ENCODE data around the gene NOTCH2.

NOTCH2 gene

DNA sequence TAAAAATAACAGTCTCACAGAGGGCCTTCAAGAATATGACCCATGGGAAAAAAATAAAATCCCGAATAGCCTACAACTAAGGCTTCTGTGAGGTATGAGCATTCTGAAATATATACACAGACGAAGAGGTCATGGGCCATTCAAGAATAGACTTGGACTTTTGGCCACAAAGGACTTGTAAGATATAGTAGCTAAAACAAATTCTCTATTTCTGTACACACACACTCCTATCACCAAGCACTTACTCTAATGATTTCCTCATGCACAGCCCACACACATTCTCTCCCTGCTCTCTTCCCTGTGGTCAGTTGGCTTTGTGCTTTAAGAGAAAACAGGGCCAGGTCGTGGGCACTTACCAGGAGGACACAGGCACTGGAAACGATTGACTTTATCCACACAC is 103.4 kb downstream of the NOTCH2 start:
- no peaks in the 10 kb centered on the region for H3K9me3 ChIP-seq (ENCODE audit: control insufficient read depth, low read length)
- H3K4me1 ChIP-seq (ENCODE audit: control insufficient read depth, insufficient read depth, low read length), result no peaks in the 10 kb centered on the region
- no peaks in the 10 kb centered on the region for H3K36me3 ChIP-seq (ENCODE audit: control insufficient read depth, insufficient read depth, low read length)
- no peak overlapping the region for H3K4me3 ChIP-seq (ENCODE audit: low read length)
- no peaks in the 10 kb centered on the region for H3K27me3 ChIP-seq (ENCODE audit: control insufficient read depth, insufficient read depth, low read length)
- H3K9ac ChIP-seq (ENCODE audit: low read length), result no peak overlapping the region

DNA sequence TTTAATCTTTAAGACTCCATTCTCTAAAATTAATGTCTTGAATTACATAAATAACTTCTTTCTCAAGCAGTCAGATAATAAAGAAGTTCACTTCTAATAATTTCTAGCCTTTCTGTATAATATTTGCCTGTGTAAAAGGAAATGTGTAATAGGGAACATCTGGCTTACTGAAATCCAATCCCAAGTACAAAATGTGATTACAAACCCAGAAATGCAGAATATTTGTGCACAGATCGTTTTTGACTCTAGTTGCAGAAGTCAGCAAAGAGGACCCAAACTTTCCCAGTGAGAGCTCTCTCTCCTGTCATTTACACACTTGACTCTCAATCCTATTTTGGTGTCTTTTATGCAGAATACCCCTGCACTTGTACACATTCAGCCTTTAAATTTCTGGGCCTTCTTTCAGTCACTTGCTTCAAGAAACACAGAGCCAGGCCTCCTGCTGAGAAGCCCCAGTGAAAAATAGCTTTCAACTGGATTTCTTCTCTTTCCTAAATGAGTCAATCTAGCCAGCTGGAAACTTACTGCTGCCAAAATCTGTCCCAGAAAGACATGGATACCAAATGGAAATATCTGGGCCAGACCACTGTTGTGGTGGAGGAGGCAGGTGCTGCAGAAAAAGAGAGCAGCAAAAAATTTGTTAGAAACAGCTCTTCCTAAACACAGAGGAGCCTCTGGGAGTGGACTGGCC is 104.6 kb downstream of the NOTCH2 start:
- Histone ChIP-seq H3K9me3 (ENCODE audit: control insufficient read depth, low read length) (no peaks in the 10 kb centered on the region), H3K27me3 (ENCODE audit: control insufficient read depth, insufficient read depth, low read length) (no peaks in the 10 kb centered on the region), H3K4me3 (ENCODE audit: low read length) (no peak overlapping the region), H3K9ac (ENCODE audit: low read length) (no peak overlapping the region), H3K4me1 (ENCODE audit: control insufficient read depth, insufficient read depth, low read length) (no peaks in the 10 kb centered on the region), H3K36me3 (ENCODE audit: control insufficient read depth, insufficient read depth, low read length) (no peaks in the 10 kb centered on the region)

DNA sequence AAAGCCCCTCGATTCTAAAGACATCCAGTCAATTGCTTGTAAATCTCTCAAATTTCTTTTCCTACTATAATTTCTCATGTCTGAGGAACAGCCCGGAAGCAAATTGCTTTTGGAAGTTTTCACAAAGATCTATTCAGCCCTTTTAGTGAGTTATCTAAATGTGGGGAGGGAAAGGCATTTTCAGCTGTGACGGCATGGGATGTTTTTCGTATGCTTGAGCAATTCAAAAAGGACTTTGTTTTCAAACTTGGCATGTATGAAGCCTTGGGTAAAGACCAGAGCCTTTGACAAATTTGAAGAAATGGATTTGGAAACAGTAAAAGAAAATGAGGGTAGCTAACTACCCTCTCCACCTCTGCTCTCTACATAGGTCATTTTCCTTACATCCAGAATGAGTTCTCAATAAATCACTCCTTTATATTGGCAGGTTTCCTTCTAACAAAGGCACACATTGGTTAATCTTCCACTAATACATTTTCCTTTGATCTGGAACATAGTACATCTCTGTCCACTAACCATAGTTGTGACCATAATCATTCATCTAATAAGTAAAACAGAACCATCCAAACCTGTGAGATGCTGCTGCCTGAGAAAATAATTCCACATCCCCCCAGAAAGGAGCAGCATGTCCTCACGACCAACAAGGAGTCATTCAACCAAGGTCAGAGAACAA is 107.0 kb downstream of the NOTCH2 start:
- Histone ChIP-seq H3K27me3 (ENCODE audit: control insufficient read depth, insufficient read depth, low read length) (no peaks in the 10 kb centered on the region), H3K9me3 (ENCODE audit: control insufficient read depth, low read length) (no peaks in the 10 kb centered on the region), H3K4me1 (ENCODE audit: control insufficient read depth, insufficient read depth, low read length) (no peaks in the 10 kb centered on the region), H3K9ac (ENCODE audit: low read length) (no peak overlapping the region), H3K4me3 (ENCODE audit: low read length) (no peak overlapping the region), H3K36me3 (ENCODE audit: control insufficient read depth, insufficient read depth, low read length) (no peaks in the 10 kb centered on the region)

DNA sequence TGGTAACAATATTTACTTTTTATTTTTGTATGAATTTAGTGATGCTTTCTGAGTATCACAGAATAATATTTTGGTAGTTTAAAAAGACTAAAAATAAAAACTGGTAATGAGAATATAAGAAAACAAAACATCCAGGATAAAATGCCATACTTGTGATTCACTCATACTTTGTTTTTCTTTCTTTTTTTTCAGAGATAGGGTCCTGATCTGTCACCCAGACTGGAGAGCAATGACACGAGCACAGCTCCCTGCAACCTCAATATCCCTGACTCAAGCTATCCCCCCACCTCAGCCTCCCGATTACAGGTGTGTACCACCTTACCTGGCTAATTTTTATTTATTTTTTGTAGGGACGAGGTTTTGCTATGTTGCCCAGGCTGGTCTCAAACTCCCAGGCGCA is 109.0 kb downstream of the NOTCH2 start:
- Histone ChIP-seq H3K4me1 (ENCODE audit: control insufficient read depth, insufficient read depth, low read length) (no peaks in the 10 kb centered on the region), H3K4me3 (ENCODE audit: low read length) (no peak overlapping the region), H3K36me3 (ENCODE audit: control insufficient read depth, insufficient read depth, low read length) (no peaks in the 10 kb centered on the region), H3K27me3 (ENCODE audit: control insufficient read depth, insufficient read depth, low read length) (no peaks in the 10 kb centered on the region), H3K9ac (ENCODE audit: low read length) (no peak overlapping the region), H3K9me3 (ENCODE audit: control insufficient read depth, low read length) (no peaks in the 10 kb centered on the region)

DNA sequence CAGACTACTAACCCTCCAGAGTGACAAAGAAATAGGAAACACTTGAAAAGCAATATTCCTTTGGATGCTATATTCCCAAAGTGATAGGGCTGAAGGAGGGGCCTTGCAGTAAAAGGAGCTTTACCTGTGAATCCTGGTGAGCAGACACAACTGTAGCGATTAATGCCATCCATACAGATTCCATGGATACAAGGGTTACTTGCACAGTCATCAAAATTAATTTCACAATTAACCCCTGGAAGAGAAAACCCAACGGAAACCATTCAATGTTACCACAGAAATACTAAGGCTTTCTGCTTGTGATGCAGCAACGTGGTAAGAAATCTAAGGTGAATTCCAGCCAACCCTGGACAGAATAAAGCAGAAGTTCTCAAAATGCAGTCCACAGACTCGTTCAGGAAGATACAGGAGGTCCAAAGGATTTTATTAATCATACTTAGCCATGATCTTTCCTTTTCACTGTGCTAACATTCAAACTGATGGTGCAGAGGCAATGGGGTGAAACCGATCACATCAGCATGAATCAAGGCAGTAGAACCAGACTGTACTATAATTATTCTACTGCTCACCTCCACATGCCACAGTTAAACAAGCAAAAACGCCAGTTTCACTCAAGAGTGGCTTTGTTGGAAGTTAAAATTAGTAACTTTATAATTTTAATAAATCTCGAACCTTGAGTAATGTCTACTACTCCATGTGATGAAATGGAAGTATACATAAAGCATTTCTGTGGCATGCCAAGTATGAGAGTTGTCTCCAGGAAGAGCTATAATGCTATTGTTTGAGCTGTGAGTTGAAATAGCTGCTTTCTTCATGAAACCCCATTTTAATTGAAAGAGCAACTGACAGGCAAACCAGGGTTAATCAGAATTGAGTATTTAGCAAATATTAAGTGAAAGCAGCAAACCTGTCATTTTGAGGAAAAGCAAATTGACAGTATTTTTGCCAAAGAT is 109.9 kb downstream of the NOTCH2 start:
- no peaks in the 10 kb centered on the region for H3K9me3 ChIP-seq (ENCODE audit: control insufficient read depth, low read length)

DNA sequence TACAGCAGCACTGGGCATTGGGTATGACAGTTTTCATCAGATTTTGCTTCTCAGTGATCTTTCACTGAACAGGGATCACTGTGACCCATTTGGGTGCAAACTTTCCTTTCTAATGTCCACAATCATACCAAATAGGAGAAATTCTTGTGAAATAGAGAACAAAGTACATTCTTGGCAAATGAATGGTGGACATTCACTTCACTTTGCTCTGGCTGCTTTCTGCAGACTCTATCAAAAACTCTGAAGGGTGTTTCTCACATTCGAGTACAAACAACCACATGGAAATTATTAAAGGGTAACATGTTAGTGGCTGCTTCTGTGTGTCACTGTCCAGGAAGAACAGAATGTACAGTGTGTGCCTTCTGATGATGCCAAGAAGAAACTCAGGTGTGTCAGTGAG is 111.2 kb downstream of the NOTCH2 start:
- H3K4me3 ChIP-seq (ENCODE audit: low read length), result no peak overlapping the region
- H3K9me3 ChIP-seq (ENCODE audit: control insufficient read depth, low read length), result no peaks in the 10 kb centered on the region
- H3K4me1 ChIP-seq (ENCODE audit: control insufficient read depth, insufficient read depth, low read length), result no peaks in the 10 kb centered on the region
- H3K9ac ChIP-seq (ENCODE audit: low read length), result no peak overlapping the region
- H3K27me3 ChIP-seq (ENCODE audit: control insufficient read depth, insufficient read depth, low read length), result no peaks in the 10 kb centered on the region
- no peaks in the 10 kb centered on the region for H3K36me3 ChIP-seq (ENCODE audit: control insufficient read depth, insufficient read depth, low read length)

More for the DNA sequence above, 109.9 kb downstream of the NOTCH2 start:
- H3K4me1 ChIP-seq (ENCODE audit: control insufficient read depth, insufficient read depth, low read length), result no peaks in the 10 kb centered on the region
- no peaks in the 10 kb centered on the region for H3K27me3 ChIP-seq (ENCODE audit: control insufficient read depth, insufficient read depth, low read length)
- H3K36me3 ChIP-seq (ENCODE audit: control insufficient read depth, insufficient read depth, low read length), result no peaks in the 10 kb centered on the region
- H3K9ac ChIP-seq (ENCODE audit: low read length), result no peak overlapping the region
- H3K4me3 ChIP-seq (ENCODE audit: low read length), result no peak overlapping the region

DNA sequence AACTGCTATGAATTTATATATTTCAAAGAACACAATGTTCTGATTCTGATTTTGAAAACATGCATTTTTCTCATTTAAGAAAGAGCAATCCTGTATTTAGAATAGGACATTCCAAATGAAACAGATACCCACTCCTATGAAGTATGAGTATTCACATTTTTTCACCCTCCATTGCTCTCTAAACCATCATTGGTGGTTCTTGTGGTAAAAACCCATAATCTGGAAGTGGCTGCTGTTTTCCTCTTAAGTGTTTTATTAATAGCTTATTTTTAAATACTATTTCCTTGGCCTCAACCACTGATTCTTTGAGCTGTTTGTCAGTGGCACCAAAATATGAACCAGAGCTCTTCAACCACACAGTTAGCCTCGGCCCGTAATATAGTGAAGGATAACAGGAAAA is 113.2 kb downstream of the NOTCH2 start:
- Histone ChIP-seq H3K4me1 (ENCODE audit: control insufficient read depth, insufficient read depth, low read length) (no peaks in the 10 kb centered on the region), H3K9me3 (ENCODE audit: control insufficient read depth, low read length) (no peaks in the 10 kb centered on the region), H3K36me3 (ENCODE audit: control insufficient read depth, insufficient read depth, low read length) (no peaks in the 10 kb centered on the region), H3K4me3 (ENCODE audit: low read length) (no peak overlapping the region), H3K27me3 (ENCODE audit: control insufficient read depth, insufficient read depth, low read length) (no peaks in the 10 kb centered on the region), H3K9ac (ENCODE audit: low read length) (no peak overlapping the region)

DNA sequence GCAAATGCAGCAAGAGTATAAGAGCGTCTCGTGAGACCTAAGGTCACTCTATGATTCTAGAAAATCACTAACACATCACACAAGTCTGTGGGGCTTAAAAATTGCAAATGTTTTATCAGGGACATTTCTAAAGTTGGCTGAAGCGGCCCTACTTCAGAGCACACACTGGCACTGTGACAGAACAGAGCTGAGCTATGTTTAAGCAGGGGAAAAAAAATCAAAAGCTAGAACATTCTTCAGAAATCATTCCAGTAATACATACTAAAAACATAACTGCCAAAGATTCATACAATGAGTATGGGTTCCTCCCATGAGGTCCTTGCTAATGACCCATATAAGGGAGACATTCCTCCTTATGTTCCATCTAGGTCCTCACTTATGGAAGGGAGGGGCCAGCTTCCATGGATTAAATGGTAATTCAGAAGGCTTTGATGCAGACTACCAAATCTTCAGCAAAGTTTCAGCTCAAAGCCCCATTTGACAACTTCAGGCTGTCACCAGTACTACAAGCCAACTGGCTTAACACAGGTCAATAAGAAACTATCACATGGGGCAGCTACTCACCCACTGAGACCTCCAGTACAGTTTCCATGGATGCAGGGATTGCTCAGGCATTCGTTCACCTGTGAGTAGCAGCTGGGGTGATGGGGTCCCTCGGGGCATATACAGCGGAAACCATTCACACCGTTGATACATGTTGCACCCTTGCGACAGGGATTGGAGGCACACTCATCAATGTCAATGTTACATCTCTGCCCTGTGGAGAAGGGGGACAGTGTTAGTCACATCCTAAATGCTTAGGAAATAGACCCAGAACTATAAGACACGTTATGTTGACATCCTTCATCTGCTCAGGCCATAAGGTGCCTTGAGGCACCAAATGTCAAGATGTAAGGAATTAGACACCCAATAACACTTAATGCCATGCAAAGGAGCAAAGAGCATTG is 114.7 kb downstream of the NOTCH2 start:
- no peaks in the 10 kb centered on the region for H3K36me3 ChIP-seq (ENCODE audit: control insufficient read depth, insufficient read depth, low read length)

DNA sequence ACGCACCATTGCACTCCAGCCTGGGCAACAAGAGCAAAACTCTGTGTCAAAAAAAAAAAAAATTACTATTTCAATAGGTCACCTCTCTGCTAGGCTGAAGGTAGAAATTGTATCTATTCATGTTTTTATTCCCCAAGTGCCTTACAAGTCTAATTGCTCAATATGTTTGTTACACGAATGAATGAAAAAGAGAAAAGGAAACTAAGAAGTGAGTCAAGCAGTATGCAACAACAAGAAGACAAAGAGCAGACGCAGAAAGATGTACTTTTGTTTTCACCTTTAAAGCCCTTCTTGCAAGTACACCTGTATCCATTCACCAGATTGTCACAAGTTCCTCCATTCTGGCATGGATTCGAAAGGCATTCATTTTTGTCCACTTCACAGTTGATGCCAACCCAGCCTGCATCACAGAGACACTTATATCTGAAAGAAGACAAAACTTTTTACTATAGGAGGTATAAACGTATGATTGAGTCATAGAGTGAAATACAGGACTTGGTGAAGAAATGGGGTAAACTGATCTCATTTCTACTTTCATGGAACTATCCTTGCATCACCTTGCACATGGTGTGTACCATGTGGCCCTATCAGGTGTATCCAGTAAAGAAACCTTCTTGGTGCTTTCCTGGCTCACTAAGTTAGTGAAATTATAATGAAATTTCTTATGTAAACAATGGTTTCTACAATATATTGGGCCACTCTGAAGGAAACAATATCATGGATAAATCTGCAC is 116.0 kb downstream of the NOTCH2 start:
- Histone ChIP-seq H3K36me3 (ENCODE audit: control insufficient read depth, insufficient read depth, low read length) (no peaks in the 10 kb centered on the region), H3K4me3 (ENCODE audit: low read length) (no peak overlapping the region), H3K4me1 (ENCODE audit: control insufficient read depth, insufficient read depth, low read length) (no peaks in the 10 kb centered on the region), H3K9ac (ENCODE audit: low read length) (no peak overlapping the region), H3K27me3 (ENCODE audit: control insufficient read depth, insufficient read depth, low read length) (no peaks in the 10 kb centered on the region), H3K9me3 (ENCODE audit: control insufficient read depth, low read length) (no peaks in the 10 kb centered on the region)

More for the DNA sequence above, 114.7 kb downstream of the NOTCH2 start:
- no peaks in the 10 kb centered on the region for H3K27me3 ChIP-seq (ENCODE audit: control insufficient read depth, insufficient read depth, low read length)
- no peak overlapping the region for H3K4me3 ChIP-seq (ENCODE audit: low read length)
- H3K9ac ChIP-seq (ENCODE audit: low read length), result no peak overlapping the region
- no peaks in the 10 kb centered on the region for H3K9me3 ChIP-seq (ENCODE audit: control insufficient read depth, low read length)
- H3K4me1 ChIP-seq (ENCODE audit: control insufficient read depth, insufficient read depth, low read length), result no peaks in the 10 kb centered on the region

DNA sequence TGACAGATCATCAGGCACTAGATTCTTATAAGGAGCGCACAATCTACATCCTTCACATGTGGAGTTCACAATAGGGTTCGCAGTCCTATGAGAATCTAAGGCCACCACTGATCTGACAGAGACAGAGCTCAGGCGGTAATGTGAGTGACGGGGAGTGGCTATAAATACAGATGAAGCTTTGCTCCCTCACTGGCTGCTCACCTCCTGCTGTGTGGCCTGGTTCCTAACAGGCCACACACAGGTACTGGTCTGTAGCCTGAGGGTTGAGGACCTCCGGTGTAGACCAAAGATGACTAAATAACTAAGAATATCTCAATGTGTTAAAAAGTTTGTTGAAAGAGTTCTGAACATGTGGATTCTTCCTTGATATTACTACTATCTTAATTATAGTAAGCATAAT is 117.0 kb downstream of the NOTCH2 start:
- Histone ChIP-seq H3K4me3 (ENCODE audit: low read length) (no peak overlapping the region), H3K36me3 (ENCODE audit: control insufficient read depth, insufficient read depth, low read length) (no peaks in the 10 kb centered on the region)

More for the DNA sequence above, 117.0 kb downstream of the NOTCH2 start:
- H3K9ac ChIP-seq (ENCODE audit: low read length), result no peak overlapping the region
- H3K4me1 ChIP-seq (ENCODE audit: control insufficient read depth, insufficient read depth, low read length), result no peaks in the 10 kb centered on the region
- H3K9me3 ChIP-seq (ENCODE audit: control insufficient read depth, low read length), result no peaks in the 10 kb centered on the region
- H3K27me3 ChIP-seq (ENCODE audit: control insufficient read depth, insufficient read depth, low read length), result no peaks in the 10 kb centered on the region

Measured in mucosa of stomach (tissue), 1 donor.